Loucy (cell line): ENCODE measurements around the gene NCAM1.

Experiments
- H2AFZ ChIP-seq: fragments of 200-600 bp; sonication (generic); 2 replicates; pipeline ENCODE4 v1.6.0; 2016; ENCODE audit warnings: antibody characterized with exemption, mild to moderate bottlenecking, low read length, moderate library complexity
- H3F3A ChIP-seq: fragments of 200-600 bp; 2 replicates; pipeline ENCODE4 v1.6.0; 2016; ENCODE audit warnings: antibody characterized with exemption, low read depth, mild to moderate bottlenecking
- H3K27me3 ChIP-seq: fragments of 200-600 bp; sonication (generic); 2 replicates; pipeline ENCODE4 v1.6.1; 2014; ENCODE audit warnings: low read length, mild to moderate bottlenecking; ENCODE audit not compliant: insufficient read depth, poor library complexity, severe bottlenecking
- H3K36me3 ChIP-seq: fragments of 200-600 bp; sonication (generic); 2 replicates; pipeline ENCODE4 v1.6.1; 2016; ENCODE audit warnings: low read length; ENCODE audit not compliant: insufficient read depth
- H3K4me1 ChIP-seq: fragments of 200-600 bp; sonication (generic); 2 replicates; pipeline ENCODE4 v1.5.1; 2014; ENCODE audit warnings: low read length, mild to moderate bottlenecking; ENCODE audit not compliant: insufficient read depth, poor library complexity, severe bottlenecking
- H3K4me2 ChIP-seq: fragments of 200-600 bp; sonication (generic); 2 replicates; pipeline ENCODE4 v1.6.0; 2014; ENCODE audit warnings: antibody characterized with exemption, low read length, low read depth, mild to moderate bottlenecking; ENCODE audit not compliant: poor library complexity, severe bottlenecking
- H3K4me3 ChIP-seq: fragments of 200-600 bp; sonication (generic); 2 replicates; pipeline ENCODE4 v1.5.1; 2014; ENCODE audit warnings: low read length, mild to moderate bottlenecking, mixed read lengths; ENCODE audit not compliant: poor library complexity, severe bottlenecking
- H3K79me2 ChIP-seq: fragments of 200-600 bp; sonication (generic); 2 replicates; pipeline ENCODE4 v1.6.1; 2014; ENCODE audit warnings: low read length; ENCODE audit not compliant: insufficient read depth
- H3K9ac ChIP-seq: fragments of 200-600 bp; sonication (generic); 2 replicates; pipeline ENCODE4 v1.6.0; 2014; ENCODE audit warnings: mild to moderate bottlenecking, low read depth, low read length, moderate library complexity; ENCODE audit not compliant: poor library complexity, severe bottlenecking
- H3K9me2 ChIP-seq: fragments of 200-600 bp; sonication (generic); replicated peaks from 2 replicates; pipeline ENCODE4 v1.6.1; 2016; ENCODE audit warnings: low read depth, low read length, mixed read lengths
- H3K9me3 ChIP-seq: fragments of 200-600 bp; sonication (generic); 2 replicates; pipeline ENCODE4 v1.6.1; 2014; ENCODE audit warnings: mild to moderate bottlenecking, antibody characterized with exemption, low read length, low read depth; ENCODE audit not compliant: insufficient read depth
- H4K20me1 ChIP-seq: fragments of 200-600 bp; sonication (generic); 2 replicates; pipeline ENCODE4 v1.6.0; 2014; ENCODE audit warnings: antibody characterized with exemption, low read length, mild to moderate bottlenecking; ENCODE audit not compliant: insufficient read depth, poor library complexity, severe bottlenecking
- CTCF ChIP-seq: fragments of 200-600 bp; sonication (generic); conservative IDR thresholded peaks from 2 replicates; pipeline ENCODE4 v1.5.1; 2014; ENCODE audit warnings: mild to moderate bottlenecking, antibody characterized with exemption, low read length
- EZH2phosphoT487 ChIP-seq: fragments of 200-600 bp; IDR thresholded peaks from 2 replicates; pipeline ENCODE4 v1.6.1; 2018; ENCODE audit warnings: antibody characterized with exemption, mild to moderate bottlenecking, moderate library complexity, borderline replicate concordance

Gene NCAM1

GRCh38 chr11:113026778-113027177 is 65.6 kb downstream of the NCAM1 start:
- no peak overlapping the region for H2AFZ ChIP-seq
- H3K9me2 ChIP-seq: no peaks in the 10 kb centered on the region
- no peak overlapping the region for H3K4me3 ChIP-seq
- H3K4me2 ChIP-seq: no peak overlapping the region
- H3K9me3 ChIP-seq: no peaks in the 10 kb centered on the region
- H3K4me1 ChIP-seq: no peaks in the 10 kb centered on the region
- no peaks in the 10 kb centered on the region for H3K27me3 ChIP-seq
- H3F3A ChIP-seq: no peaks in the 10 kb centered on the region
- H4K20me1 ChIP-seq: no peaks in the 10 kb centered on the region
- H3K79me2 ChIP-seq: no peaks in the 10 kb centered on the region
- H3K36me3 ChIP-seq: no peaks in the 10 kb centered on the region
- no peak overlapping the region for H3K9ac ChIP-seq
- TF ChIP-seq CTCF (no peak), EZH2phosphoT487 (no peak)

DNA sequence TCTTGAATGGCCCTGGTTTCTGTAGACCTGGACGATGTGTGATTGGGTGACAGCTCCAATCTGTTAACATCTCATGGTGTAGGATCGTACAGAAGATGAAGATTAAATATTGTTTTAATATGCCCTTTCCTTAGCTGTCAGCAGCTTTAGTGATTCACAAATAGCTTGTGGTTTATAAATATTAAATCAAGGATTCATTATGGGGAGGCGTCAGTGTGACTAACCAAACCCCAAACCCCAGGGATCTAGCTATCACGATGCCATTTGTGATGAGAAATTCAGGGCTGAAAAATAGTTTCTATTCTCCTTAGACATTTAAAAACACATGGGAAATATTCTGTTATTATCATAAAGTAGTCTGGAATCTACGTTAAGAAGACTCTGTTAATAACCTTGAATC is 73.4 kb downstream of the NCAM1 start:
- Histone ChIP-seq H4K20me1 (no peaks in the 10 kb centered on the region), H3F3A (no peaks in the 10 kb centered on the region), H3K9me2 (no peaks in the 10 kb centered on the region), H3K79me2 (no peaks in the 10 kb centered on the region), H3K36me3 (no peaks in the 10 kb centered on the region), H3K4me3 (no peak overlapping the region), H2AFZ (no peak overlapping the region), H3K4me2 (no peak overlapping the region), H3K4me1 (no peaks in the 10 kb centered on the region), H3K9me3 (no peaks in the 10 kb centered on the region), H3K9ac (no peak overlapping the region), H3K27me3 (no peaks in the 10 kb centered on the region)
- TF ChIP-seq EZH2phosphoT487: no peak
- TF ChIP-seq CTCF: no peak

DNA sequence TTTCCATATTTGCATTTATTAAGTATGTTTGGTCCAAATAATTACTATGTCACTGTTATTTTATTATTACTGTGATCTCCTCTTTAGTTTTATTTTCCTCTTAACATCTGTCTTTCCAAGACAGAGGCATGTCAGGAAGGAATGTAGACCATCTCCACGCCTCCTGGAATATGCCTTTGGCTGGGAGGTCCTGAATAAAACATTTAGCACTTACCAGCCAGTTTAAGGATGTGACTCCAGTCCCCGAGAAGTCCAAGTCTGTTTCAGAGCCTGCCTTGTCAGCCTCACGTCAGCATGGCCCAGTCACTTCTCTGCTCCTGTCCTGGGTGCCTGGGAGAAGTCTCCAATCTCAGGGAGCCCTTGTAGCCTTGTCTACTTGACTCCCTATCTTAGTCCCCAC is 74.5 kb downstream of the NCAM1 start:
- Histone ChIP-seq H3K4me2 (no peak overlapping the region), H3K79me2 (no peaks in the 10 kb centered on the region), H4K20me1 (no peaks in the 10 kb centered on the region), H3K36me3 (no peaks in the 10 kb centered on the region), H3K4me1 (no peaks in the 10 kb centered on the region), H3F3A (no peaks in the 10 kb centered on the region), H3K27me3 (no peaks in the 10 kb centered on the region), H3K9ac (no peak overlapping the region), H3K9me2 (no peaks in the 10 kb centered on the region), H2AFZ (no peak overlapping the region), H3K4me3 (no peak overlapping the region), H3K9me3 (no peaks in the 10 kb centered on the region)
- no peak for TF ChIP-seq EZH2phosphoT487
- TF ChIP-seq CTCF: no peak
